Activated CD4-positive, alpha-beta T cell treated with anti-CD3 and anti-CD28 coated beads, Interleukin-2, amount 50 U/mL, for 16 hours (primary cell): Measurements from ENCODE around the gene WDCP.
"Not testable (repeated sequence)": the region's sequence is repeated elsewhere in the genome, so short reads cannot be mapped to it uniquely, and the experiment has no call there.

Experiments used
- DNase-seq: peaks from one replicate; pipeline ENCODE4 v3.0.0-alpha.2; 2020

Gene WDCP

DNA sequence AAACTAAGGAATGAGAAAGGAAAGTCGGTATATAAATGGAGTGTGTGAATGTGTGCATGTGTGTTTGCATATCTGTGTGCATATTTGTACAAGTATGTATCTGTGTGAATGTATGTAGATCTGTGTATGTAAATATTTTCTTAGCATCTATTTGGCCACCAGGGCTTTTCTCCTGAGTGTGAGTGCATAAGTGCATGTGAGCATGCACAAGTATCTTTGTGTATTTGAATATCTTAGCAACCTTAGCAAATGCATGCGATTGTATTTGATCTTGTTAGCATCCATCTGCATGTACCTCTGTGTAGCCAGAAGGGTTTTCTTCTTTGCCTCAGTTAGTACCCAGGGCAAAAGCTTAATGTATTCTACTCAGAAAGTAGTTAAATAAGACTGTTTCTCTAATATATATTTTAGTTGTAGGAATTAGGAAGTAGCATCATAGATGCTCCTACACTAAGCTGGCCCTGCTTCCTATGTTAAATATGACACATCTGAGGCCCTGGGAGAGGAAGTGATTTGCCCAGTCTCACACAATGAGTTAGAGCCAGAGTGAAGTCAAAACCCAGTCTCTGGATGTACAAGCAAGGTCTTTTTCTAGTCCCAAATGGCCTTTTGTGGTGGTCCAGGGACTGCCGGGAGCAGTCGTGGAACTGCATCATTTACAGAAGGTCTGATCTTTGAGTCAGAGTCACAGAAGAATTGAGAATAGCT, 11.5 kb upstream of the WDCP start:
- no peak for DNase-seq

DNA sequence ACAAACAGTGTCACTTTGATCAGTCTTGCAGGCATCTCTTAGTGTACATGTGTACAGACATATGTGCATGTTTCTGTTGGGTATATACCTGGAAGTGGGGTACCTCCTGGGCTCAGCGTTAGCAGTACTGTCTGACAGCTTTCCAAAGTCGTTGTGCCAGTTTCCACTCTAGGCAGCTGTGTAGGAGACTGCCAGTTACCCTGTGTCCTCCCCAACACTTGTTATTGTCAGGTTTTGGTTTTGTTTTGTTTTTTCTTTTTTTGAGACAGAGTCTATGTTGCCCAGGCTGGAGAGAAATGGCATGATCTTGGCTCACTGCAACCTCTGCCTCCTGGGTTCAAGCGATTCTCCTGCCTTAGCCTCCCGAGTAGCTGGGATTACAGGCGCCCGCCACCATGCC, 8.6 kb upstream of the WDCP start:
- DNase-seq: no peak

GRCh38 chr2:24054366-24055010, 7.3 kb upstream of the WDCP start:
- DNase-seq: no peak

DNA sequence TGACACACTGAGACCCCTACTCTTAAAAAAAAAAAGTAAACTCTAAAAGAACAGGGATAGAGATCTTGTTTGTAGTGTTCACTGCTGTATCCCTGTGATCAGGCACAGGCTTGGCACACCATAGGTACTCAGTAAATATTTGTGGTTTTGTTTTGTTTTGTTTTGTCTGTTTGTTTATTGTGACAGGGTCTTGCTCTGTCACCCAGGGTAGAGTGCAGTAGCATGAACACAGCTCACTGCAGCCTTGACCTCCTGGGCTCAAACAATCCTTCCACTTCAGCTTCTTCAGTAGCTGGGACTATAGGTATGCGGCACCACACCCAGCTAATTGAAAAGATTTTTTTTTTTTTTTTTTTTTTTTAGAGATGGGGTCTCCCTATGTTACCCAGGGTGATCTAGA, 5.8 kb upstream of the WDCP start:
- no peak for DNase-seq

DNA sequence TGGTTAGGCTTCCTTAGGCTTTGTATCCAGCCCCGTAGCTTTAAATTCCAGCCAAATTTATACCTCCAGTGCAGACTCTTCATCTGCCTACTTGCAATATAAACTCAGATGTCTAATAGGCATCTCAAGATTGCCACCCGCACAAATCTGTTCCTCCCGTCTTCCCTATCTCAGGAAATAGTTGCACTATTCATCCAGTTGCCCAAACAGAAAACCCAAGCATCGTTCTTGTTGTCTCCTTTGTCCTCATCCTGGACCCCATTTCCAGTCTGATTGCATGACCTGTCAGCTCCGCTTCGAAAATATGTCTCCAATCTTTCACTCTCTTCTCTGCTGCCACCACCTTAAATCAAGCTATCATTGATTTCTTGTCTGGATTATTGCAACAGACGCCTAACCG, 4.6 kb upstream of the WDCP start:
- DNase-seq: no peak

GRCh38 chr2:24050041-24050979, 3.1 kb upstream of the WDCP start:
- DNase-seq: no peak

- DNase-seq: peak; percentile 48
Measured at GRCh38 chr2:24049485-24050021, 2.4 kb upstream of the WDCP start, which contains the start of gene FKBP1B. FKBP1B (plus strand) TSS chr2:24049741; CDS start chr2:24049850, 109 bp downstream.

DNA sequence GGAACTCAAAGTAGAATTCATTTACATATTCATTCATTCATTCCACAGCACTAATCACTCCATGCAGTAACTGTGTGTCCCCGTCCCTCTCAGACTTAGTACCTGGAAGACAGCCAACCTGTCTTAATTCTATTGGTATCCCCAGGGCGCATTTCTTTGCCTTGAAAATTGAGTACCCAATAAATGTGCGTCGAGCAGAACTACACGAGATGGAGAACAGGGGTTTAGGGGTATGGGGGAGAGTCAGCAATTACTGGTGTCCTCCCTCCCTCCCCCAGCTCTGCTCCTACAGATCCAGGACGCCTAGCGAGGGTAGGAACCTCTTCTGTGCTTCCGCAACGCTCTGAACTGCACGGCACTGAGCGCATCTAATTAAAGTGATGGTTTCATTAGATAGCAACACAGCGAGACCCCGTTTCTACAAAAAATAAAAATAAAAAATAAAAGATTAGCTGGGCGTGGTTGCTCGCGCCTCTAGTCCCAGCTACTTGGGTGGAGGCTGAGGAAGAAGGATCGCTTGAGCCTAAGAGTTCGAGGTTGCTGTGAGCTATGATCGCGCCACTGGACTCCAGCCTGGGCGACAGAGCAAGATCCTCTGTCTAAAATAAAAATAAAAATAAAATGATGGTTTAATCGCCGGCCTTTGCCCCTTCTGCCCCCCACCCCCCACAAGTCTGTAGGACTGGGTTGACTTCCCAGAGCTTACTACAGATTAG, 1.7 kb upstream of the WDCP start:
- no peak for DNase-seq

DNA sequence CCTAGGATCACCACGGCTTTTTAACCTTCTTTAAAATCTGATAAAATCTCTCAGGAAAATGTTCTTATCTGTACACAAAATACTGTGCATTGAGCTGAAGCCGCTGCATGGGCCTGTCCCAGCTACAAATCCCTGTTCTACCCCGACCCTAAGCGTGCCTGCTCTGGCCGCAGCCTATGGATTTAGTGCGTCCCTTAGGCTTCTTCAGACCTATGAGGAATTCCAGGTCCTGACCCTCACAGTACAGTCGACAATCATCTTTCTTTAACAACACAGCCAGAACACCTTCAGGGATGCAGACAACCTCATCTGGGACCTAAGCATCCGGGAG, 477 bp upstream of the WDCP start:
- DNase-seq: no peak

DNA sequence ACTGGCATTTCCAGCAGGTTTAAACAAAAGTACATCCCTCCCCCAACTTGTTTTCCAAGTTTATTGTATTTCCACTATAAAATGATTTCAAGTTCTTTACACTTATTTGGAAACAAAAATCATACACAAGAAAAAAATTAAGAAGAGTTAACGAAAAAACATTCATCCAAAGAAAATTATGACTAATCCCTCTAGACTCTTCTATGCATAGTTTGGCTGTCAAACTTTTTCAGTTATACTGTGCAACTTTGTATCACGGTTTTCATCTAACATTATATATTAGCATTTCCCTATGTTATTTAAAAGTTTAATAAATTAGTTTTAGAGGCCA, 627 bp downstream of the WDCP start:
- no peak for DNase-seq

GRCh38 chr2:24045511-24046508, 1.4 kb downstream of the WDCP start:
- no peak for DNase-seq

DNA sequence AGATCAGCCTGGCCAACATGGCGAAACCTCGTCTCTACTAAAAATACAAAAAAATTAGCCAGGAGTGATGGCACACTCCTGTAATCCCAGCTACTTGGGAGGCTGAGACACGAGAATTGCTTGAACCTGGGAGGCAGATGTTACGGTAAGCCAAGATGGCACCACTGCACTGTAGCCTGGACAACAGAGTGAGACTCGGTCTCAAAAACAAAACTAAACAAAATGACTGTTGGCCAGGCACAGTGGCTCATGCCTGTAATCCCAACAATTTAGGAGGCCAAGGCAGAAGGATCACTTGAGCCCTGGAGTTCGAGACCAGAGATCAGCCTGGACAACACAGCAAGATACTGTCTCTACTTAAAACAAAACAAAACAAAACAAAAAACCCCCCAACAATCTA, 4.1 kb downstream of the WDCP start:
- DNase-seq: not testable (repeated sequence)

GRCh38 chr2:24040511-24040910, 6.7 kb downstream of the WDCP start:
- DNase-seq: no peak

- DNase-seq: no peak
Measured at GRCh38 chr2:24038786-24039499, 8.2 kb downstream of the WDCP start.

DNA sequence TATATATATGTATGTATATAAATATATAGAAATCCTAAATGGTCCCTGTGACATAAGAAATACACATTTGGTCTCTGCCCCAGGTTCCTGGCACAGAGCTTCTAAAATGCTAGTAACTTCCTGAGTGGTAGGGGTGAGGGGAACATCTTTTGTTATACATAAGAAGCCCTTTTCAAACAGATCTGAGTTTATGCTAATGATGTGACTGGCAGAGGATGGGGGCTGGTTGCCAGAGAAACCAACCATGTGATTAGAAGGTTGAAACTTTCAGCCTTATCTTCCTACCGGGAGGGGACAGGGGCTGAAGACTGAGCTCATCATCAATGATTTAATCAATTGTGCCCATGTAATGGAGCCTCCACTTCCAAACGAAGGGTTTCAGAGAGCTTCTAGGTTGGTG, 21.0 kb downstream of the WDCP start:
- no peak for DNase-seq

DNA sequence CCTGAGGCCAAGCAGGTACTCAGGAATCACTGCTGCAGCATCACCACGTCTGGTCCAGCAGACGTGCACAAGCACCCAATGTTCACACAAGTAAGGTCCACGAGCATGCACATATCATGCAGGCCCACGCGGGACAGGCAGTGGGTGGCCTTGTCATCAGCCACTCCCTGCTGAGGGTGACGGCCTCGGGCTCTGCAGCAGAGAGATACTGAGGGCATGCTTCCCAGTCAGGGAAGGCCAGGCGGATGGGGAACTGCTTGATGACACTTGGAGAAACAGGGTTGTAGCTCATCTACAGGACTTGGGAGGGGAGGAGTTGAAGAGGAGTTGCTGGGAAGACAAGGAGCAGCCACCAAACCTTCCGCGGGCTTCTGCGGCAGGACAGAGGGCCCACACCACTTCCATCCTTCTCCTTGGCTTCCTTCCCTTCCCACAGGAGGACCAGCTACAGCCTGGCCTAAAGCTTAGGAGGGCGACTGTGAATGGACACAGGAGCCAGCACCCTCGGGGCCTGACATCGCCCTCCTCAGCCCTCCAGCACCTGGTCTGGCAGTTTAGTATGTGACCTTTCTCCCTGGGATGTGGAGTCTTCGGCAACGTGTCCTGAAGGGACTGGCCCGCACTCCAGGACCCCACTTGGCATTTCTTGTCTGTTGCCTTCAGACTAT, 22.1 kb downstream of the WDCP start:
- no peak for DNase-seq

DNA sequence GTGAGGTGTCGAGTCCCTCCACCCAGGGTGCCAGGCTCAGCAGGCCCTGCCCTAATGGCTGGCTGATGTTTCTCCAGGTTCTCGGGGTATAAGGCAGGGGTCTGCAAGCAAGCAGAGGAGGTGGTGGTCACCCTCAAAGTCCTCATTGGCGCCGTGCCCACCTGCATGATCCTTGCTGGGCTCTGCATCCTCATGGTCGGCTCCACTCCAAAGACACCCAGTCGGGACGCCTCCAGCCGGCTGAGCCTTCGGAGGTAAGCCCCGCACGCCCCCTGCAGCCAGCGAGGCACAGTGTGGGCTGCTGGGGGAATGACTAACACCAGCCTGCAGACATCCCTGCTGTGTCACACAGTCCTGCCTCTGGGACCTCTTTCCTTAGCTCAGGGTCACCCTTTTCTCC, 23.2 kb downstream of the WDCP start:
- DNase-seq: no peak

DNA sequence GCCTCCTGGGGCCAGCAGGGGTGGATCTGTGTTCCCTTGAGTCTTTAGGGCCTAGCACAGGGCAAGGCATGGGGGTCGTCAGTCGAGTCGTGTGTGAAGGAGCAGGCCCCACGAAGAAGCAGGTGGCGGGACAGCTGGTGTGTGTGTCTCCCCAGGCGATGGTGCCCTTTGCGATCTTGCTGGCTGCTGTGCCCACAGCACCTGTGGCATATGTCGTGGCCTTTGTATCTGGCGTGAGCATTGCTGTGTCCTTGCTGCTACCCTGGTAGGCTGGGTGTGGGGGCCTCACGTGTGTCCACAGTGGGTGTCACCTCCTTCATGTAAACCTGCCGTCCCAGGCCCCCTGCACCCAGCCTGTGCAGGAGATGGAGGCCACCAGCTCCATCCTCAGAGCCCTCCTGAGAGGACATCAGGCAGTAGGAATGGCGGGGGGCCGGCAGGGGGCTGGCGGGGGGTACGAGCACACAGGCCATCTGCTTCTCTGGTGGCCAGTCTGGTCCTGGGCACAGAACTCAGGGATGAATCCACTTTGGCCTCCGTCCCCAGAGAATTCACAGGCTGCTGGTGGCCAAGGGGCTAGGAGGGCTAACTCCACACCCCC, 24.1 kb downstream of the WDCP start:
- no peak for DNase-seq

- no peak for DNase-seq
Measured at GRCh38 chr2:24022324-24022974, 24.7 kb downstream of the WDCP start.
